ENCODE data around the gene PGAP1. TPM values are rescaled to one million over a fixed set of nuclear protein-coding genes. Genes with fewer than 3 reads are reported as not detected.
"Not testable (repeated sequence)": the region's sequence is repeated elsewhere in the genome, so short reads cannot be mapped to it uniquely, and the experiment has no call there.

PGAP1 gene
- total RNA-seq, 1 donor from 2014 or later = 104 TPM

GRCh38 chr2:196951973-196952372 is 25.5 kb upstream of the PGAP1 start:
- DNase-seq (ENCODE audit: low spot score in 2 of 2) = no peak
- no peak for FAIRE-seq

GRCh38 chr2:196949116-196949515 is 22.6 kb upstream of the PGAP1 start:
- FAIRE-seq (no peak), DNase-seq (ENCODE audit: low spot score in 2 of 2) (no peak)

- DNase-seq (ENCODE audit: low spot score in 2 of 2) (no peak), FAIRE-seq (no peak)
These were observed 18.1 kb upstream of the PGAP1 start for GRCh38 chr2:196944570-196944969.

GRCh38 chr2:196941398-196942078 is 15.0 kb upstream of the PGAP1 start:
- FAIRE-seq = no peak
- no peak for DNase-seq (ENCODE audit: low spot score in 2 of 2)

- DNase-seq (ENCODE audit: low spot score in 2 of 2) = no peak
- no peak for FAIRE-seq
These were observed 12.9 kb upstream of the PGAP1 start for GRCh38 chr2:196939371-196939770.

GRCh38 chr2:196935432-196935831 is 8.9 kb upstream of the PGAP1 start:
- DNase-seq (ENCODE audit: low spot score in 2 of 2) (no peak), FAIRE-seq (no peak)

GRCh38 chr2:196934672-196935071 is 8.2 kb upstream of the PGAP1 start:
- DNase-seq (ENCODE audit: low spot score in 2 of 2) (no peak), FAIRE-seq (no peak)

GRCh38 chr2:196931555-196931954 is 5.0 kb upstream of the PGAP1 start:
- DNase-seq (ENCODE audit: low spot score in 2 of 2) (no peak), FAIRE-seq (no peak)

GRCh38 chr2:196927376-196928225 is 1.1 kb upstream of the PGAP1 start:
- peak in 1 of 2 donors; percentile 19 for DNase-seq (ENCODE audit: low spot score in 2 of 2)
- no peak for FAIRE-seq

GRCh38 chr2:196925768-196926561 is 542 bp downstream of the PGAP1 start:
- DNase-seq (ENCODE audit: low spot score in 2 of 2) (peak; percentile 22 to 42), FAIRE-seq (no peak)

GRCh38 chr2:196925051-196925767 is 1.3 kb downstream of the PGAP1 start:
- FAIRE-seq (no peak), DNase-seq (ENCODE audit: low spot score in 2 of 2) (peak in 1 of 2 donors; percentile 21)

GRCh38 chr2:196924051-196924450 is 2.5 kb downstream of the PGAP1 start:
- DNase-seq (ENCODE audit: low spot score in 2 of 2) (no peak), FAIRE-seq (no peak)

- DNase-seq (ENCODE audit: low spot score in 2 of 2) = no peak
- no peak for FAIRE-seq
These were observed 7.6 kb downstream of the PGAP1 start for GRCh38 chr2:196918927-196919326.

- no peak for FAIRE-seq
These were observed 8.7 kb downstream of the PGAP1 start for GRCh38 chr2:196917802-196918201.

GRCh38 chr2:196915507-196916189 is 10.9 kb downstream of the PGAP1 start:
- DNase-seq (ENCODE audit: low spot score in 2 of 2) = no peak
- no peak for FAIRE-seq

More at GRCh38 chr2:196917802-196918201, 8.7 kb downstream of the PGAP1 start:
- no peak for DNase-seq (ENCODE audit: low spot score in 2 of 2)

GRCh38 chr2:196914867-196915460 is 11.5 kb downstream of the PGAP1 start:
- FAIRE-seq = no peak
- DNase-seq (ENCODE audit: low spot score in 2 of 2) = no peak

GRCh38 chr2:196913691-196914090 is 12.8 kb downstream of the PGAP1 start:
- DNase-seq (ENCODE audit: low spot score in 2 of 2) (no peak), FAIRE-seq (no peak)

- DNase-seq (ENCODE audit: low spot score in 2 of 2); FAIRE-seq: not testable (repeated sequence)
These were observed 21.1 kb downstream of the PGAP1 start for GRCh38 chr2:196905365-196905764.

- DNase-seq (ENCODE audit: low spot score in 2 of 2) (no peak), FAIRE-seq (peak; percentile 56)
These were observed 23.7 kb downstream of the PGAP1 start for GRCh38 chr2:196902828-196903227.

Measured in frontal cortex (tissue), 4 donors.